DMS53 treated with DMSO at 0.1 percent for 48 hours (cell line): ENCODE measurements around the gene SIRT3.
"Not testable (repeated sequence)": the region's sequence is repeated elsewhere in the genome, so short reads cannot be mapped to it uniquely, and the experiment has no call there.

Source experiments
- DNase-seq: peaks from one replicate; lab custom pipeline; 2025; ENCODE audit not compliant: unreplicated experiment; lab: John Stamatoyannopoulos, UW

SIRT3 gene

GRCh38 chr11:180242-180641 lies 55.9 kb downstream of the SIRT3 start:
- not testable (repeated sequence) for DNase-seq
